RWPE1 (cell line): ENCODE measurements around the gene KLHL25.

ENCODE experiments used
- CTCF ChIA-PET: fragments of 350-600 bp; sonication (Branson Sonifier 250); formaldehyde crosslinking; extraction: SDS; loops from one replicate; lab custom pipeline; 2021; lab: Yijun Ruan, JAX
- POLR2A ChIA-PET: fragments of 400-600 bp; formaldehyde crosslinking; extraction: SDS; loops from one replicate; lab custom pipeline; 2020; ENCODE audit warnings: antibody characterized with exemption; ENCODE audit not compliant: low non-redundant PET; lab: Yijun Ruan, JAX
- DNase-seq: peaks from one replicate; pipeline ENCODE4 v3.0.0; 2012; ENCODE audit warnings: low spot score
- H3K27ac ChIP-seq: fragments of 450-650 bp; 2 replicates; pipeline ENCODE4 v1.5.1; 2017
- CTCF ChIP-seq: fragments of 450-650 bp; conservative IDR thresholded peaks from 2 replicates; pipeline ENCODE4 v1.5.1; 2017; ENCODE audit warnings: low read depth, mild to moderate bottlenecking

Gene KLHL25

GRCh38 chr15:85794598-85795336 lies at the start of gene KLHL25:
Gene KLHL25, minus strand, starts transcription at chr15:85794925. Its CDS starts 25,115 bp downstream, at chr15:85769810.
- peak within 1 kb of the TSS; percentile 81 for H3K27ac ChIP-seq
- POLR2A ChIA-PET = no interaction called here
- peak; percentile 99 for DNase-seq
- TF ChIP-seq CTCF = no peak
- CTCF ChIA-PET = no interaction called here

GRCh38 chr15:85840802-85841152 lies 46.1 kb upstream of the KLHL25 start:
- TF ChIP-seq CTCF = peak; percentile 77
- H3K27ac ChIP-seq = no peak overlapping the region
- no peak for DNase-seq
- POLR2A ChIA-PET = no interaction called here
- CTCF ChIA-PET = interaction anchor here (0.5 to 3.3 kb wide), 3 partner anchors 29 to 41 kb away, joined by 4 to 18 read pairs (median 4); no protein-coding TSS in a partner anchor

GRCh38 chr15:85840079-85840801 lies 45.5 kb upstream of the KLHL25 start:
- peak; percentile 98 for TF ChIP-seq CTCF
- peak; percentile 83 for DNase-seq
- H3K27ac ChIP-seq = no peak overlapping the region; the same call in 1 of the 2 replicates
- ChIA-PET POLR2A (no interaction called here), CTCF (interaction anchor here (0.5 to 3.3 kb wide), 6 partner anchors 30 to 1709 kb away, joined by 3 to 18 read pairs (median 4); no protein-coding TSS in a partner anchor)

DNA sequence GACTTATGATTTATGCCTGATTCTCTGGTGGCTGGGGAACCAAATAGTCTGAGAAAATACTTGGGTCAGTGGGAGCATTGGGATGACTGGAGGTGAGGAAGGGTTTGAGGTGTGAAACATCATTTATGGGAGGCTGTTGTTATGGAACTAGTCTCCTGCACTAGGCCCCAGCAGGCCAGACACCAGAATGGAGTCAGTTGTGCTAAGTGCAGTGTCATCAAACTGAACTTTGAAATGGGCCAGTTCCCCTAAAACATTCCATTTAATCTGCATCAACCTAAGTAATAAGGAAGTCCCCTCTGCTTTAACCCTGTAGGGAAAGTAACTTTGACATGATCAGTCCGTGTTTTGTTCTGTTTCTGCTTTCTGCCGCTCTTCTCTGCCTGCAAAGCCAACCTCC lies 44.9 kb upstream of the KLHL25 start:
- CTCF ChIA-PET = interaction anchor here (0.7 to 3.3 kb wide), 2 partner anchors 39 to 110 kb away, joined by 4 to 18 read pairs; no protein-coding TSS in a partner anchor
- TF ChIP-seq CTCF = no peak
- no peak overlapping the region for H3K27ac ChIP-seq
- POLR2A ChIA-PET = no interaction called here
- DNase-seq = no peak

GRCh38 chr15:85838655-85839054 lies 43.9 kb upstream of the KLHL25 start:
- no peak for DNase-seq
- no peak overlapping the region for H3K27ac ChIP-seq
- TF ChIP-seq CTCF = no peak
- ChIA-PET CTCF (no interaction called here), POLR2A (no interaction called here)

DNA sequence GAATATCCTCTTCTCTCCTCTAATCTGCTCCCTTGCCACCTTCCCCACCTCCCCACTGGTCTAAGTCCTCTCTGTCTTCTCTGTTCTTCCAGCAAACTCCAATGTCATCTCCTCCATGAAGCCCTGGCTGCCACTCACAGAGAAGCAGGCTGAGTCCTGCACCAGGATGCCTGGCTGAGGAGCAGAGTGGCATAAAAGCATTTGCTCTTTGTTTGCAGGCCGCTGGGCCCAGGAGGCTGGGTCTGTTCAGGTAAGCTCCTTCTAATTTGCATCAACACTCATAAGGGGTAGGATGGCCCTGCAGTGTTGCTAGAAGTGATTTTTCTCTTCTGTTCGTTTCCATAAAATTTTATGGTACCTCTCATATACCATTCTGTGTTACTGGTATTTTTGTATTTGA lies 43.2 kb upstream of the KLHL25 start:
- POLR2A ChIA-PET = no interaction called here
- no peak for DNase-seq
- H3K27ac ChIP-seq = no peak overlapping the region
- TF ChIP-seq CTCF = no peak
- CTCF ChIA-PET = interaction anchor here (0.5 kb wide), 1 partner anchor 91 kb away, joined by 4 read pairs; no protein-coding TSS in a partner anchor
